Epithelial cell of proximal tubule (primary cell): ENCODE data around the gene TOMM40L. TPM values are rescaled to one million over a fixed set of nuclear protein-coding genes. Genes with fewer than 3 reads are reported as not detected.

Experiments
- DNase-seq: peaks from one replicate; pipeline ENCODE4 v3.0.0-alpha.2; 2011; ENCODE audit warnings: low read depth
- H3K4me3 ChIP-seq: 2 replicates; pipeline ENCODE4 v1.5.1; 2011; ENCODE audit warnings: low read depth, mild to moderate bottlenecking, low read length
- total RNA-seq: library from RNA; depleted of rRNA; stranded (reverse); fragments of >200 nt; gene quantifications from 2 replicates; pipeline ENCODE4 v1.2.3, GENCODE V29; 2015
- TF ChIP-seq, protein P1 (sequence below): conservative IDR thresholded peaks from 2 replicates; pipeline ENCODE4 v1.5.1; 2012; ENCODE audit warnings: low read depth, mild to moderate bottlenecking, low read length

TOMM40L gene
- total RNA-seq, 1 donor from 2014 or later: 6.2 TPM

- no peak for DNase-seq
- no peak overlapping the region for H3K4me3 ChIP-seq
- TF ChIP-seq, protein P1, sequence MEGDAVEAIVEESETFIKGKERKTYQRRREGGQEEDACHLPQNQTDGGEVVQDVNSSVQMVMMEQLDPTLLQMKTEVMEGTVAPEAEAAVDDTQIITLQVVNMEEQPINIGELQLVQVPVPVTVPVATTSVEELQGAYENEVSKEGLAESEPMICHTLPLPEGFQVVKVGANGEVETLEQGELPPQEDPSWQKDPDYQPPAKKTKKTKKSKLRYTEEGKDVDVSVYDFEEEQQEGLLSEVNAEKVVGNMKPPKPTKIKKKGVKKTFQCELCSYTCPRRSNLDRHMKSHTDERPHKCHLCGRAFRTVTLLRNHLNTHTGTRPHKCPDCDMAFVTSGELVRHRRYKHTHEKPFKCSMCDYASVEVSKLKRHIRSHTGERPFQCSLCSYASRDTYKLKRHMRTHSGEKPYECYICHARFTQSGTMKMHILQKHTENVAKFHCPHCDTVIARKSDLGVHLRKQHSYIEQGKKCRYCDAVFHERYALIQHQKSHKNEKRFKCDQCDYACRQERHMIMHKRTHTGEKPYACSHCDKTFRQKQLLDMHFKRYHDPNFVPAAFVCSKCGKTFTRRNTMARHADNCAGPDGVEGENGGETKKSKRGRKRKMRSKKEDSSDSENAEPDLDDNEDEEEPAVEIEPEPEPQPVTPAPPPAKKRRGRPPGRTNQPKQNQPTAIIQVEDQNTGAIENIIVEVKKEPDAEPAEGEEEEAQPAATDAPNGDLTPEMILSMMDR: no peak
Measured at GRCh38 chr1:161182214-161182613, 43.6 kb upstream of the TOMM40L start.

- no peak overlapping the region for H3K4me3 ChIP-seq
- DNase-seq: no peak
- TF ChIP-seq, protein P1: no peak
Measured at GRCh38 chr1:161185282-161185682, 40.6 kb upstream of the TOMM40L start.

DNA sequence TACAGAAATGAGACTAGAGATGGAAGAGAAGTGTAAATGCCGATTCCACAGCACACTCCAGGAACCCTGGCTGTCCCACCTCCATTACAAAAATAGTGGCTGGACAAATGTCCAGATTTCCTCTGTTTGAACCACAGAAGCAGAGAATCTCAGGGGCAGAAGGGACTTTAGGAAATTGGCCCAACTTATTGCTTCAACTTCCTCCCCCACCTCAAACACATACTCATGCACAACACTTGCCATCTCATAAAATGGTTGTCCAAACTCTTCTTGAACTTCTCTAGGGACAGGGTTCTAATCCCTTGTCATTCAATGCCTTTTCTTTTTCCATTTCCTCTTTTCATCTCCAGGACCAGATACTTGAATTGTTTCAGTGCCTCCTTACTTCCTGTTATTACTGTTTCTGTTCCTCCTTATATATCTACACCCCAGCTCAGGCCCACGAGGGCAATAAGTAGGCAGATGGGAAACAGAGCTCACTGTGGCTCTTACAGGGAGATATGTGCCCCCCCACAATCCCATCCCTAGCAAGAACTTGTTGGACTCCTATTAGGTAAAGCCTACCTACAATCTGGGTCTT is 40.0 kb upstream of the TOMM40L start:
- H3K4me3 ChIP-seq: no peak overlapping the region
- TF ChIP-seq, protein P1: no peak
- DNase-seq: no peak

- no peak for DNase-seq
- TF ChIP-seq, protein P1: no peak
- no peak overlapping the region for H3K4me3 ChIP-seq
Measured at GRCh38 chr1:161187311-161187710, 38.5 kb upstream of the TOMM40L start.

GRCh38 chr1:161188381-161188780 is 37.5 kb upstream of the TOMM40L start:
- no peak overlapping the region for H3K4me3 ChIP-seq
- TF ChIP-seq, protein P1: no peak
- no peak for DNase-seq

DNA sequence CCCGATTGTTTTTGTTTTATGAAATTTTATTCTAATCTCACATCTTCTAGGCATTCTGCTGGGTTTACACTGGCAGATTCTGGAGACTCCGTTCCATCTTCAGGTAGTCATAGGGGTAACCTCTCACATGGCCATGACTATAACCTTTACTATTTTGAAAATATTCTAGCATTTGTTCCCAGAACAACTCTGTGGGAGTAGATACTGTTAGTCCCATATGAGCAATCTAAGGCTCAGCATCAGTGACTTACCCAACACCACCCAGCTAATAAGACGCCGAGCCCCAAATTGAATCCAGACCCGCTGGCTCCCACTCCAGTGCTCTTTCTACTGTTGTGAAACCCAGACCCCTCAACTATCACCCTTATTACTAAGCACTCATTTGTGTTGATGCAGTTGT is 36.8 kb upstream of the TOMM40L start:
- TF ChIP-seq, protein P1: no peak
- H3K4me3 ChIP-seq: no peak overlapping the region
- no peak for DNase-seq

- DNase-seq: no peak
- TF ChIP-seq, protein P1: no peak
- no peak overlapping the region for H3K4me3 ChIP-seq
Measured at GRCh38 chr1:161190962-161191521, 34.8 kb upstream of the TOMM40L start.
